Caco-2 (cell line): ENCODE results near the gene DNAJA2. TPM values are rescaled to one million over a fixed set of nuclear protein-coding genes. Genes with fewer than 3 reads are reported as not detected.

Experiments
- Bru-seq: library from RNA; stranded (reverse); fragments of 400-500 nt; gene quantifications from one replicate; lab custom pipeline; 2021; lab: Mats Ljungman, UMichigan
- BruChase-seq, 2 experiments: library from RNA; stranded (reverse); fragments of 400-500 nt; gene quantifications; one replicate each; lab custom pipeline; 2021; lab: Mats Ljungman, UMichigan
- BruUV-seq: library from RNA; stranded (reverse); fragments of 400-500 nt; replicated peaks from 2 replicates; lab custom pipeline; 2021; lab: Mats Ljungman, UMichigan
- CTCF ChIA-PET: fragments of 300-600 bp; sonication (Branson Sonifier 250); formaldehyde crosslinking; loops from one replicate; lab custom pipeline; 2022; ENCODE audit warnings: antibody characterized with exemption; lab: Charles Lee
- POLR2A ChIA-PET: fragments of 300-600 bp; sonication (Branson Sonifier 250); formaldehyde crosslinking; loops from one replicate; lab custom pipeline; 2022; ENCODE audit warnings: antibody characterized with exemption; lab: Charles Lee
- DNase-seq, 2 experiments: peaks; one replicate each; pipeline versions ENCODE4 v3.0.0 to v3.0.0-alpha.2; 2020 to 2022
- H3K27me3 ChIP-seq: replicated peaks from 2 replicates; pipeline ENCODE4 v1.6.0; 2011; ENCODE audit warnings: low read length; ENCODE audit not compliant: control insufficient read depth, insufficient read depth
- H3K36me3 ChIP-seq: 2 replicates; pipeline ENCODE4 v1.5.1; 2011; ENCODE audit warnings: low read length; ENCODE audit not compliant: control insufficient read depth, insufficient read depth
- H3K4me1 ChIP-seq: fragments of 250-450 bp; sonication (Bioruptor Pico); 2 replicates; pipeline ENCODE4 v1.5.1; 2020; ENCODE audit warnings: mild to moderate bottlenecking
- H3K4me3 ChIP-seq: 2 replicates; pipeline ENCODE4 v1.5.1; 2011; ENCODE audit warnings: low read depth, mild to moderate bottlenecking, control low read depth, low read length
- H3K9me3 ChIP-seq: fragments of 250-450 bp; sonication (Bioruptor Pico); 2 replicates; pipeline ENCODE4 v1.5.1; 2020; ENCODE audit warnings: mild to moderate bottlenecking, moderate library complexity
- H3K27ac Mint-ChIP-seq: one replicate; pipeline ENCODE4 v1.8.0; 2022; ENCODE audit warnings: mixed read lengths; ENCODE audit not compliant: unreplicated experiment
- H3K27me3 Mint-ChIP-seq: one replicate; pipeline ENCODE4 v1.8.0; 2022; ENCODE audit warnings: mixed read lengths; ENCODE audit not compliant: insufficient read depth, unreplicated experiment
- H3K36me3 Mint-ChIP-seq: one replicate; pipeline ENCODE4 v1.8.0; 2022; ENCODE audit warnings: mild to moderate bottlenecking, mixed read lengths; ENCODE audit not compliant: insufficient read depth, unreplicated experiment
- H3K4me1 Mint-ChIP-seq: one replicate; pipeline ENCODE4 v1.8.0; 2022; ENCODE audit warnings: low read depth, mixed read lengths; ENCODE audit not compliant: unreplicated experiment
- H3K4me3 Mint-ChIP-seq: one replicate; pipeline ENCODE4 v1.8.0; 2022; ENCODE audit warnings: mild to moderate bottlenecking, moderate library complexity, mixed read lengths; ENCODE audit not compliant: unreplicated experiment
- H3K9me3 Mint-ChIP-seq: one replicate; pipeline ENCODE4 v1.8.0; 2022; ENCODE audit warnings: mixed read lengths; ENCODE audit not compliant: unreplicated experiment
- CTCF ChIP-seq, 2 experiments: fragments of 200-600 bp in 1 of 2; IDR thresholded peaks; 1 replicate in 1 of 2; 2 replicates in 1 of 2; pipeline versions ENCODE4 v1.5.1 to v1.8.0; 2011 to 2022; ENCODE audit warnings: antibody characterized with exemption in 1 of 2, control low read depth in 1 of 2, inconsistent platforms in 1 of 2, low read depth in 1 of 2, low read length in 1 of 2, mild to moderate bottlenecking in 1 of 2, moderate library complexity in 1 of 2; ENCODE audit not compliant: insufficient read depth in 1 of 2, severe bottlenecking in 1 of 2, unreplicated experiment in 1 of 2
- intact Hi-C: fragments of 100-400 bp; cut with micrococcal nuclease; formaldehyde crosslinking; loops from one replicate; pipeline ENCODE4 v1.10.0; 2022; ENCODE audit not compliant: unreplicated experiment
- long read RNA-seq: library from polyadenylated mRNA; stranded (forward); transcript quantifications from one replicate; pipeline ENCODE4 v2.0.0, GENCODE V29; 2022
- total RNA-seq: library from RNA; stranded (reverse); gene quantifications from 2 replicates; pipeline ENCODE4 v1.2.3, GENCODE V29; 2022

Gene DNAJA2
- total RNA-seq (56.2 and 56.7 TPM in 2 replicates), Bru-seq, nascent RNA (percentile 90 among the genes with signal in this experiment), BruChase-seq, experiment 1, labeled RNA remaining after a 2-hour chase (percentile 94 among the genes with signal in this experiment), BruChase-seq, experiment 2, labeled RNA remaining after a 6-hour chase (percentile 95 among the genes with signal in this experiment)
- long read RNA-seq, transcript DNAJA2-201 (9 exons, 3,122 nt): major isoform, 117 of 130 reads
- long read RNA-seq, partial matches to known transcripts: 4 of 130 reads
- long read RNA-seq, other reads (novel, unspliced or antisense): 8 of 130 reads

- BruUV-seq: no TSS peak
- Histone ChIP-seq H3K4me1 (peaks cover 22% of the 10 kb centered on the region), H3K27me3 (no peaks in the 10 kb centered on the region), H3K9me3 (no peaks in the 10 kb centered on the region), H3K36me3 (no peaks in the 10 kb centered on the region; the same call in 1 of the 2 replicates), H3K4me3 (peak within 1 kb of the TSS; percentile 77)
- H3K27ac Mint-ChIP-seq: peak within 1 kb of the TSS; percentile 98
- no peaks in the 10 kb centered on the region for H3K9me3 Mint-ChIP-seq
- no peaks in the 10 kb centered on the region for H3K27me3 Mint-ChIP-seq
- H3K36me3 Mint-ChIP-seq: peaks cover 47% of the 10 kb centered on the region
- peak within 1 kb of the TSS; percentile 91 for H3K4me3 Mint-ChIP-seq
- intact Hi-C loops: no loop called here
- POLR2A ChIA-PET: interaction anchor here (0.5 to 0.6 kb wide), 2 partner anchors 10 to 64 kb away, joined by 3 read pairs; no protein-coding TSS in a partner anchor
- DNase-seq: peak; percentile 90 to 94
- CTCF ChIA-PET: interaction anchor here (1.3 to 2.5 kb wide), 6 partner anchors 46 to 1192 kb away, joined by 3 to 8 read pairs (median 4); partner anchors contain the start of gene NETO2
- TF ChIP-seq CTCF (IDR thresholded peaks at IDR 0.05; ENCODE audit: insufficient read depth in 1 of 2, low read depth in 1 of 2, low read length in 1 of 2, severe bottlenecking in 1 of 2, unreplicated experiment in 1 of 2): no peak
- H3K4me1 Mint-ChIP-seq: peaks cover 8% of the 10 kb centered on the region
Observed at GRCh38 chr16:46973207-46973995, at the start of gene DNAJA2. TSS of gene DNAJA2 (minus strand) at chr16:46973674. CDS start at chr16:46973572, 102 bp downstream.

GRCh38 chr16:47019568-47019967 lies 46.1 kb upstream of the DNAJA2 start:
- no TSS peak for BruUV-seq
- intact Hi-C loops: loop anchor here (5.0 kb wide), 1 partner anchor 167 kb away; no protein-coding TSS in a partner anchor
- Mint-ChIP-seq H3K4me3 (no peak overlapping the region), H3K27ac (no peak overlapping the region), H3K27me3 (no peaks in the 10 kb centered on the region), H3K36me3 (no peaks in the 10 kb centered on the region), H3K9me3 (no peaks in the 10 kb centered on the region), H3K4me1 (no peaks in the 10 kb centered on the region)
- no peaks in the 10 kb centered on the region for H3K4me1 ChIP-seq
- ChIA-PET POLR2A (no interaction called here), CTCF (interaction anchor here (0.8 to 1.4 kb wide), 4 partner anchors 18 to 91 kb away, joined by 3 to 4 read pairs (median 4); partner anchors contain the start of gene DNAJA2)
- no peaks in the 10 kb centered on the region for H3K9me3 ChIP-seq
- no peak for DNase-seq
- TF ChIP-seq CTCF (IDR thresholded peaks at IDR 0.05; ENCODE audit: insufficient read depth in 1 of 2, low read depth in 1 of 2, low read length in 1 of 2, severe bottlenecking in 1 of 2, unreplicated experiment in 1 of 2): no peak
- no peaks in the 10 kb centered on the region for H3K27me3 ChIP-seq
- no peak overlapping the region for H3K4me3 ChIP-seq
- H3K36me3 ChIP-seq: no peaks in the 10 kb centered on the region
